SK-N-SH treated with all-trans-retinoic acid at 6 μM for 48 hours (cell line): ENCODE data around the gene CAMK2A.

ENCODE experiments used
- ATAC-seq: fragments of 200-7000 bp; cut with Tn5 transposase; 3 replicates; pipeline ENCODE4 v1.9.1; 2020; ENCODE audit warnings: mild to moderate bottlenecking, moderate library complexity
- ARNTL ChIP-seq: fragments of 450-650 bp; formaldehyde crosslinking; IDR thresholded peaks from 2 replicates; pipeline ENCODE4 v1.5.0; 2020; ENCODE audit warnings: low read depth, mild to moderate bottlenecking, moderate library complexity, borderline replicate concordance
- BACH2 ChIP-seq: fragments of 250-450 bp; sonication (Bioruptor Pico); IDR thresholded peaks from 2 replicates; pipeline ENCODE4 v1.9.0; 2021; ENCODE audit warnings: mild to moderate bottlenecking, borderline replicate concordance
- CSDC2 ChIP-seq: fragments of 250-450 bp; sonication (Bioruptor Pico); IDR thresholded peaks from 2 replicates; pipeline ENCODE4 v1.5.0; 2020; ENCODE audit warnings: mild to moderate bottlenecking, moderate library complexity
- ESRRG ChIP-seq: fragments of 250-450 bp; sonication (Bioruptor Pico); IDR thresholded peaks from 2 replicates; pipeline ENCODE4 v1.6.1; 2021; ENCODE audit warnings: mild to moderate bottlenecking
- GLIS3 ChIP-seq: fragments of 250-450 bp; sonication (Bioruptor Pico); IDR thresholded peaks from 2 replicates; pipeline ENCODE4 v1.5.0; 2020; ENCODE audit warnings: mild to moderate bottlenecking, moderate library complexity
- ISL1 ChIP-seq: fragments of 250-450 bp; sonication (Bioruptor Pico); IDR thresholded peaks from 2 replicates; pipeline ENCODE4 v2.1.2; 2022; ENCODE audit warnings: mild to moderate bottlenecking, moderate library complexity
- PPARA ChIP-seq: fragments of 250-450 bp; sonication (Bioruptor Pico); IDR thresholded peaks from 2 replicates; pipeline ENCODE4 v1.5.0; 2020; ENCODE audit warnings: mild to moderate bottlenecking, borderline replicate concordance
- RARB ChIP-seq: fragments of 250-450 bp; sonication (Bioruptor Pico); IDR thresholded peaks from 2 replicates; pipeline ENCODE4 v1.8.0; 2021; ENCODE audit warnings: mild to moderate bottlenecking, moderate library complexity
- SNAI2 ChIP-seq: fragments of 250-450 bp; sonication (Bioruptor Pico); IDR thresholded peaks from 2 replicates; pipeline ENCODE4 v1.5.0; 2020; ENCODE audit warnings: mild to moderate bottlenecking, moderate library complexity
- TCF4 ChIP-seq: fragments of 250-450 bp; sonication (Bioruptor Pico); IDR thresholded peaks from 2 replicates; pipeline ENCODE4 v1.8.0; 2021; ENCODE audit warnings: mild to moderate bottlenecking, moderate library complexity, borderline replicate concordance
- TOX ChIP-seq: fragments of 250-450 bp; sonication (Bioruptor Pico); IDR thresholded peaks from 2 replicates; pipeline ENCODE4 v1.8.0; 2021; ENCODE audit warnings: mild to moderate bottlenecking, moderate library complexity, borderline replicate concordance
- ZC3H10 ChIP-seq: fragments of 250-450 bp; sonication (Bioruptor Pico); IDR thresholded peaks from 2 replicates; pipeline ENCODE4 v1.5.1; 2021; ENCODE audit warnings: mild to moderate bottlenecking, moderate library complexity
- ZFP3 ChIP-seq: fragments of 250-450 bp; sonication (Bioruptor Pico); IDR thresholded peaks from 2 replicates; pipeline ENCODE4 v1.5.0; 2020; ENCODE audit warnings: mild to moderate bottlenecking, moderate library complexity
- ZFP30 ChIP-seq: fragments of 450-650 bp; formaldehyde crosslinking; IDR thresholded peaks from 2 replicates; pipeline ENCODE4 v1.5.0; 2022; ENCODE audit warnings: mild to moderate bottlenecking, moderate library complexity
- ZNF565 ChIP-seq: fragments of 450-650 bp; formaldehyde crosslinking; conservative IDR thresholded peaks from 2 replicates; pipeline ENCODE4 v1.5.0; 2020; ENCODE audit warnings: low read depth, mild to moderate bottlenecking, moderate library complexity
- TF ChIP-seq, protein P1 (sequence below): fragments of 250-450 bp; sonication (Bioruptor Pico); IDR thresholded peaks from 2 replicates; pipeline ENCODE4 v1.5.0; 2020; ENCODE audit warnings: mild to moderate bottlenecking, moderate library complexity
- TF ChIP-seq, protein P2 (sequence below): fragments of 250-450 bp; sonication (Bioruptor Pico); IDR thresholded peaks from 2 replicates; pipeline ENCODE4 v1.8.0; 2021; ENCODE audit warnings: low read depth, mild to moderate bottlenecking, moderate library complexity, borderline replicate concordance
- TF ChIP-seq, protein P3 (sequence below): fragments of 250-450 bp; sonication (Bioruptor Pico); IDR thresholded peaks from 2 replicates; pipeline ENCODE4 v1.5.1; 2020; ENCODE audit warnings: low read depth, mild to moderate bottlenecking, moderate library complexity
- TF ChIP-seq, protein P4 (sequence below): fragments of 250-450 bp; sonication (Bioruptor Pico); IDR thresholded peaks from 2 replicates; pipeline ENCODE4 v1.8.0; 2020; ENCODE audit warnings: mild to moderate bottlenecking, moderate library complexity, borderline replicate concordance

The CAMK2A gene

DNA sequence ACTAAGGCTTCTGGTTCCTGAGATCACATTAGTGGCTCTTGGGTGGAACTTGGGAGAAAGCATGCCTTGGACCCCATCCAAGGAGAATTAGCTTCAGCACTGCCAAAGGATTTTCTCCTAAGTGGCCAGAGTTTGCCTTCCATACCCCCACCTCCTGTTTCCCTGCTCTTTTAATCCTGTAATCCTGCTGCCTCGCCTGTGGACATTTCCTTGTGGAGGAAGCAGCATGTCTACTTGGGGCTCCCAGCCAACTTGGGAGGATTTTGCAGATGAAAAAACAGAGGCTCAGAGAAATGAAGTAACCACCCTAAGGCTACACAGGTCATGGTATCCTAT, 11.6 kb upstream of the CAMK2A start:
- ATAC-seq, result no peak
- TF ChIP-seq CSDC2 (CRISPR knock-in tag) (0 out of 2 replicates have a peak, but pooled peaks have one; percentile 25), PPARA (CRISPR knock-in tag) (no peak), TCF4 (no peak), ZFP30 (CRISPR knock-in tag) (no peak), TOX (no peak), ISL1 (CRISPR knock-in tag) (no peak), ARNTL (no peak)
- TF ChIP-seq, all 23 proteins: peak for 1

DNA sequence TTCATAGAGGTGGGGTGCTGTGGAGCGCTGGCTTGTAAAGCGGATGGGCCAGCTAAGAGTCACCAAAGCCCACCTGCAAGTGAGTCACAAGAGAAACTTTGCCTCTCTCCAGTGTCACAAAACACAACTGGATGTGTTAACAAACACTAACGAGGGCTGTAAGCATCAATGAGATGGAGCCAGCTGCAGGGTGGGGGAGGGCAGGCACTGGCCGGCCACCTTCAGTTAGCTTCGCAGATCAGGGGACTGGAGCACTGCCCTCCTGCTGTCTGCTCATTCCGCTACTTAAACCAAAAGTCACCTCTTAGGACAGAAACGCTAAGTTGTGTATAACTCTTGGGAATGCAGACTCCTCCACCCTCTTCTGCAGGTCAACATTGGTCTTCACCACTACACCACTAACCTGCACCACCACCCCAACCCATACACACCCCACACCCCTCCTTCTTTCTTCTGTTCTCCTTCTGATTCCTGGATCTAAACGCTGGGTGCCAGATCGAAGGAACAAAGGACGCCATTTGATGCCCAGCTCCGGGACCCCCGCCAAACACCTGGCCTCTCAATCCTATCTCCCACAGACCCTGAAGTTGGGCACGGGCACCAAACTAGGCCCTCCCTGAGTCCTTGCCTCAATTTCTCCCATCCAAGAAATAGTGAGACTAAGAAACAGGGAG, 11.1 kb upstream of the CAMK2A start:
- TF ChIP-seq, protein P1, sequence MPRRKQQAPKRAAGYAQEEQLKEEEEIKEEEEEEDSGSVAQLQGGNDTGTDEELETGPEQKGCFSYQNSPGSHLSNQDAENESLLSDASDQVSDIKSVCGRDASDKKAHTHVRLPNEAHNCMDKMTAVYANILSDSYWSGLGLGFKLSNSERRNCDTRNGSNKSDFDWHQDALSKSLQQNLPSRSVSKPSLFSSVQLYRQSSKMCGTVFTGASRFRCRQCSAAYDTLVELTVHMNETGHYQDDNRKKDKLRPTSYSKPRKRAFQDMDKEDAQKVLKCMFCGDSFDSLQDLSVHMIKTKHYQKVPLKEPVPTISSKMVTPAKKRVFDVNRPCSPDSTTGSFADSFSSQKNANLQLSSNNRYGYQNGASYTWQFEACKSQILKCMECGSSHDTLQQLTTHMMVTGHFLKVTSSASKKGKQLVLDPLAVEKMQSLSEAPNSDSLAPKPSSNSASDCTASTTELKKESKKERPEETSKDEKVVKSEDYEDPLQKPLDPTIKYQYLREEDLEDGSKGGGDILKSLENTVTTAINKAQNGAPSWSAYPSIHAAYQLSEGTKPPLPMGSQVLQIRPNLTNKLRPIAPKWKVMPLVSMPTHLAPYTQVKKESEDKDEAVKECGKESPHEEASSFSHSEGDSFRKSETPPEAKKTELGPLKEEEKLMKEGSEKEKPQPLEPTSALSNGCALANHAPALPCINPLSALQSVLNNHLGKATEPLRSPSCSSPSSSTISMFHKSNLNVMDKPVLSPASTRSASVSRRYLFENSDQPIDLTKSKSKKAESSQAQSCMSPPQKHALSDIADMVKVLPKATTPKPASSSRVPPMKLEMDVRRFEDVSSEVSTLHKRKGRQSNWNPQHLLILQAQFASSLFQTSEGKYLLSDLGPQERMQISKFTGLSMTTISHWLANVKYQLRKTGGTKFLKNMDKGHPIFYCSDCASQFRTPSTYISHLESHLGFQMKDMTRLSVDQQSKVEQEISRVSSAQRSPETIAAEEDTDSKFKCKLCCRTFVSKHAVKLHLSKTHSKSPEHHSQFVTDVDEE (CRISPR knock-in tag), result no peak
- TF ChIP-seq ZNF565 (CRISPR knock-in tag) (no peak), ZC3H10 (CRISPR knock-in tag) (no peak), SNAI2 (CRISPR knock-in tag) (no peak), ISL1 (CRISPR knock-in tag) (no peak)

DNA sequence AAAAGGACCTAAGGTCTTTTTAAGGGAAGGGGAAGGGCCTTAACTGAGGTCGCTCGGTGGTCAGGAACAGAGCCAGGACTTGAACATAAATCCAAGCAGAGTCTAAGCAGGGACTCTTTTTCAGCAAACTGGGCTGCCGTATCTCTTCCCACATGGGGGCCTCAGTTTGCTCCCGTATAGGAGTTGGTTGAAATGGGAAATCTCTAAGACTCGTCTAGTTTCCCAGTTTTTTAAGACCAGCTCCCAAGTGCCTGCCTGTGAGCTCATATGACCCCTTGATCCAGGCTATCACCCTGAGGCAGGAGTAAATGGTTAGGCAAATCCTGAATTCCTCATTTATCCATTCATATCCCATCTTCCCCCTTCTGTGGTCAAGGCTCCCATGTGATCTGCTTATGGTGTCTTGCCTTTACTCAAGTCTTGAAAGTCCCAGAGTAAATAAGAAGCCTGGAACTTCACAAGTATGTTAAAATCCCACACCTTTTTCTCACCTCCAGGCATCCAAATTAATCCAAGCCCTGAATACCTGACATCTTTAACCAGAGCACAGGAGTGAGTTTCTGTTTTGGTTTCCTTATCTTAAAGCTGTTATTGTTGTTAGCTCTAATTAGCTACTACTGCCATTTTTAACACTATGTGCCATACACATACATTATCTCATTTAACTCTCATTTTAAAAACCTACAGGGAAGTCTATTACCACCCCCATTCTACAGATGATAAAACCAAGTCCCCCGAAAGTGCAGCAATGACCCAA, 10.2 kb upstream of the CAMK2A start:
- no peak for ATAC-seq
- TF ChIP-seq ZC3H10 (CRISPR knock-in tag) (no peak), ESRRG (no peak), BACH2 (CRISPR knock-in tag) (no peak), CSDC2 (CRISPR knock-in tag) (no peak; the same call in 1 of the 2 replicates)
- TF ChIP-seq, protein P1 (CRISPR knock-in tag), result no peak

More for the DNA sequence above, 11.1 kb upstream of the CAMK2A start:
- ATAC-seq, result no peak

DNA sequence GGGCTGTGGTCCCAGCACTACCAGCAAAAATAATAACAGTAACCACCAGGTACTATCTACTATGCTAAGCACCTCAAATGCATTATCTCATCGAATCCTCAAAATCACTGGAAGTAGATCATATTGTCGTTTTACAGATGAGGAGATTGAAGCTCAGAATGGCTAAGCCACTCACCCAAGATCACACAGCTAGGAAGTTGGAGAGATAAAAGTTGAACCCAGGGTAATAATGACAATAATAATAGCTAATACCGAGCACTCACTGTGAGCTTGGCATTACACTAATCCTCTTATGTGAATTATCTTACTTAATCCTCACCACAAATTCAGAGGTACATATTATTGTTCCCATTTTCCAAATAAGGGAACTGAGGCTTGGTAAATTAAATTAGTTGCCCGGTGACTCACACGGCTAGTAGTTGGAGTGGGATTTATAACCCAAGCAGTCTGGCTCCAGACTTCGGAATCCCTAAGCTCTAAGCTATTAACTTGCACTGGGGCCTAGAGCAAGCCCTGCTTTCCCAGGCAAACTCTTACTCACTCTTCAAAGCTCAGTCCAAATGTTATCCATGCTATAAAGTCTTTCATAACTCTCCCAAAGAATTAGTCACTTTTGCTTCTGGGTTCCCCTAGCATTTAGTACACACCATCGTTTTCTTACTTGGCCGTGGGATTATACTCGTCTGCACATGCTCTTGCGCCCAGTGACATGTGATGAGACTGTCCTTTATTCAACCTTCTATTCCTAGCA, 9.3 kb upstream of the CAMK2A start:
- ATAC-seq, result peak; percentile 77
- TF ChIP-seq TOX, result no peak
- no peak for TF ChIP-seq SNAI2 (CRISPR knock-in tag)
- TF ChIP-seq, protein P2, sequence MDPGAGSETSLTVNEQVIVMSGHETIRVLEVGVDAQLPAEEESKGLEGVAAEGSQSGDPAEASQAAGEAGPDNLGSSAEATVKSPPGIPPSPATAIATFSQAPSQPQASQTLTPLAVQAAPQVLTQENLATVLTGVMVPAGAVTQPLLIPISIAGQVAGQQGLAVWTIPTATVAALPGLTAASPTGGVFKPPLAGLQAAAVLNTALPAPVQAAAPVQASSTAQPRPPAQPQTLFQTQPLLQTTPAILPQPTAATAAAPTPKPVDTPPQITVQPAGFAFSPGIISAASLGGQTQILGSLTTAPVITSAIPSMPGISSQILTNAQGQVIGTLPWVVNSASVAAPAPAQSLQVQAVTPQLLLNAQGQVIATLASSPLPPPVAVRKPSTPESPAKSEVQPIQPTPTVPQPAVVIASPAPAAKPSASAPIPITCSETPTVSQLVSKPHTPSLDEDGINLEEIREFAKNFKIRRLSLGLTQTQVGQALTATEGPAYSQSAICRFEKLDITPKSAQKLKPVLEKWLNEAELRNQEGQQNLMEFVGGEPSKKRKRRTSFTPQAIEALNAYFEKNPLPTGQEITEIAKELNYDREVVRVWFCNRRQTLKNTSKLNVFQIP (CRISPR knock-in tag), result no peak
- no peak; the same call in 1 of the 2 replicates for TF ChIP-seq CSDC2 (CRISPR knock-in tag)
- no peak; the same call in 1 of the 2 replicates for TF ChIP-seq ZC3H10 (CRISPR knock-in tag)
- TF ChIP-seq TCF4, result no peak
- TF ChIP-seq ESRRG, result no peak
- peak; percentile 100 for TF ChIP-seq ZFP3 (CRISPR knock-in tag)
- TF ChIP-seq, protein P3, sequence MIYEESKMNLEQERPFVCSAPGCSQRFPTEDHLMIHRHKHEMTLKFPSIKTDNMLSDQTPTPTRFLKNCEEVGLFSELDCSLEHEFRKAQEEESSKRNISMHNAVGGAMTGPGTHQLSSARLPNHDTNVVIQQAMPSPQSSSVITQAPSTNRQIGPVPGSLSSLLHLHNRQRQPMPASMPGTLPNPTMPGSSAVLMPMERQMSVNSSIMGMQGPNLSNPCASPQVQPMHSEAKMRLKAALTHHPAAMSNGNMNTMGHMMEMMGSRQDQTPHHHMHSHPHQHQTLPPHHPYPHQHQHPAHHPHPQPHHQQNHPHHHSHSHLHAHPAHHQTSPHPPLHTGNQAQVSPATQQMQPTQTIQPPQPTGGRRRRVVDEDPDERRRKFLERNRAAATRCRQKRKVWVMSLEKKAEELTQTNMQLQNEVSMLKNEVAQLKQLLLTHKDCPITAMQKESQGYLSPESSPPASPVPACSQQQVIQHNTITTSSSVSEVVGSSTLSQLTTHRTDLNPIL (CRISPR knock-in tag), result 0 out of 2 replicates have a peak, but pooled peaks have one; percentile 9
- no peak for TF ChIP-seq ZNF565 (CRISPR knock-in tag)
- TF ChIP-seq RARB (CRISPR knock-in tag), result no peak
- no peak for TF ChIP-seq PPARA (CRISPR knock-in tag)
- TF ChIP-seq, protein P4, sequence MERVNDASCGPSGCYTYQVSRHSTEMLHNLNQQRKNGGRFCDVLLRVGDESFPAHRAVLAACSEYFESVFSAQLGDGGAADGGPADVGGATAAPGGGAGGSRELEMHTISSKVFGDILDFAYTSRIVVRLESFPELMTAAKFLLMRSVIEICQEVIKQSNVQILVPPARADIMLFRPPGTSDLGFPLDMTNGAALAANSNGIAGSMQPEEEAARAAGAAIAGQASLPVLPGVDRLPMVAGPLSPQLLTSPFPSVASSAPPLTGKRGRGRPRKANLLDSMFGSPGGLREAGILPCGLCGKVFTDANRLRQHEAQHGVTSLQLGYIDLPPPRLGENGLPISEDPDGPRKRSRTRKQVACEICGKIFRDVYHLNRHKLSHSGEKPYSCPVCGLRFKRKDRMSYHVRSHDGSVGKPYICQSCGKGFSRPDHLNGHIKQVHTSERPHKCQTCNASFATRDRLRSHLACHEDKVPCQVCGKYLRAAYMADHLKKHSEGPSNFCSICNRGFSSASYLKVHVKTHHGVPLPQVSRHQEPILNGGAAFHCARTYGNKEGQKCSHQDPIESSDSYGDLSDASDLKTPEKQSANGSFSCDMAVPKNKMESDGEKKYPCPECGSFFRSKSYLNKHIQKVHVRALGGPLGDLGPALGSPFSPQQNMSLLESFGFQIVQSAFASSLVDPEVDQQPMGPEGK (CRISPR knock-in tag), result 0 out of 2 replicates have a peak, but pooled peaks have one; percentile 21
- TF ChIP-seq GLIS3 (CRISPR knock-in tag), result no peak
- TF ChIP-seq ISL1 (CRISPR knock-in tag), result peak; percentile 69
- no peak for TF ChIP-seq ARNTL
